PFSK-1 (cell line): ENCODE data around the gene OR52N2.

Experiments used
- FOXP2 ChIP-seq: optimal IDR thresholded peaks from 2 replicates; pipeline ENCODE3; 2011; ENCODE audit warnings: borderline replicate concordance, control low read depth, inconsistent platforms; ENCODE audit not compliant: insufficient read depth; ENCODE audit errors: extremely low read length, extremely low read depth
- POLR2AphosphoS5 ChIP-seq: IDR thresholded peaks from 2 replicates; pipeline ENCODE4 v1.6.1; 2012; ENCODE audit warnings: low read depth, mild to moderate bottlenecking, control low read depth, low read length, moderate library complexity
- SIN3A ChIP-seq: IDR thresholded peaks from 2 replicates; pipeline ENCODE4 v1.6.1; 2012; ENCODE audit warnings: mild to moderate bottlenecking, low read length, moderate library complexity, borderline replicate concordance; ENCODE audit not compliant: insufficient read depth
- TAF1 ChIP-seq: IDR thresholded peaks from 2 replicates; pipeline ENCODE4 v1.6.1; 2012; ENCODE audit warnings: low read length, control low read depth, borderline replicate concordance; ENCODE audit not compliant: insufficient read depth
- TF ChIP-seq, protein P1 (sequence below), 2 experiments: IDR thresholded peaks; 2 replicates each; pipeline versions ENCODE4 v1.6.1 to v1.8.0; 2011 to 2012; ENCODE audit warnings: low read depth in 2 of 2, low read length in 2 of 2, control low read depth in 1 of 2, inconsistent platforms in 1 of 2, mild to moderate bottlenecking in 1 of 2, moderate library complexity in 1 of 2; ENCODE audit not compliant: insufficient read depth in 1 of 2

OR52N2 gene

DNA sequence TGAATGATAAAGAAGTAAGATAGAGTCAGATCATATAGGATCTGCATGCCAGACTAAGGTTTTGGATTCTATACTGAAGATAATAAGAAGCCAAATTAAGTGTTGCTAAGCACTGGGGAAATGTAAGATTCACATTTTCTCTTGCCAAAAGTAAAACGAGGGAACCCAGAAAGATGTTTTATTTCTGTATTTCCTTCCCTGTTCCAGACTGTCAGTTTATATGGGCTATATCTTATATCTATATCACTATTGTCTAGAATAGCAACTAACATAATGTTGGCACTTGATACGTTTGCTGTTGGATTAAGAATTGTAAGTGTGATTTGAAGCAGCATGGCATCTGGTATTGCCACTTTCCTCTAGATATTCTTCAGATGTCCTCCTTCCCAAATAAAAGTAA is 24.7 kb downstream of the OR52N2 start:
- TF ChIP-seq, protein P1, sequence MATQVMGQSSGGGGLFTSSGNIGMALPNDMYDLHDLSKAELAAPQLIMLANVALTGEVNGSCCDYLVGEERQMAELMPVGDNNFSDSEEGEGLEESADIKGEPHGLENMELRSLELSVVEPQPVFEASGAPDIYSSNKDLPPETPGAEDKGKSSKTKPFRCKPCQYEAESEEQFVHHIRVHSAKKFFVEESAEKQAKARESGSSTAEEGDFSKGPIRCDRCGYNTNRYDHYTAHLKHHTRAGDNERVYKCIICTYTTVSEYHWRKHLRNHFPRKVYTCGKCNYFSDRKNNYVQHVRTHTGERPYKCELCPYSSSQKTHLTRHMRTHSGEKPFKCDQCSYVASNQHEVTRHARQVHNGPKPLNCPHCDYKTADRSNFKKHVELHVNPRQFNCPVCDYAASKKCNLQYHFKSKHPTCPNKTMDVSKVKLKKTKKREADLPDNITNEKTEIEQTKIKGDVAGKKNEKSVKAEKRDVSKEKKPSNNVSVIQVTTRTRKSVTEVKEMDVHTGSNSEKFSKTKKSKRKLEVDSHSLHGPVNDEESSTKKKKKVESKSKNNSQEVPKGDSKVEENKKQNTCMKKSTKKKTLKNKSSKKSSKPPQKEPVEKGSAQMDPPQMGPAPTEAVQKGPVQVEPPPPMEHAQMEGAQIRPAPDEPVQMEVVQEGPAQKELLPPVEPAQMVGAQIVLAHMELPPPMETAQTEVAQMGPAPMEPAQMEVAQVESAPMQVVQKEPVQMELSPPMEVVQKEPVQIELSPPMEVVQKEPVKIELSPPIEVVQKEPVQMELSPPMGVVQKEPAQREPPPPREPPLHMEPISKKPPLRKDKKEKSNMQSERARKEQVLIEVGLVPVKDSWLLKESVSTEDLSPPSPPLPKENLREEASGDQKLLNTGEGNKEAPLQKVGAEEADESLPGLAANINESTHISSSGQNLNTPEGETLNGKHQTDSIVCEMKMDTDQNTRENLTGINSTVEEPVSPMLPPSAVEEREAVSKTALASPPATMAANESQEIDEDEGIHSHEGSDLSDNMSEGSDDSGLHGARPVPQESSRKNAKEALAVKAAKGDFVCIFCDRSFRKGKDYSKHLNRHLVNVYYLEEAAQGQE (IDR thresholded peaks at IDR 0.05; ENCODE audit: insufficient read depth in 1 of 2, low read depth in 2 of 2, low read length in 2 of 2) = no peak
- TF ChIP-seq POLR2AphosphoS5 = no peak
- TF ChIP-seq SIN3A = no peak
- no peak for TF ChIP-seq TAF1
- TF ChIP-seq FOXP2 = no peak

DNA sequence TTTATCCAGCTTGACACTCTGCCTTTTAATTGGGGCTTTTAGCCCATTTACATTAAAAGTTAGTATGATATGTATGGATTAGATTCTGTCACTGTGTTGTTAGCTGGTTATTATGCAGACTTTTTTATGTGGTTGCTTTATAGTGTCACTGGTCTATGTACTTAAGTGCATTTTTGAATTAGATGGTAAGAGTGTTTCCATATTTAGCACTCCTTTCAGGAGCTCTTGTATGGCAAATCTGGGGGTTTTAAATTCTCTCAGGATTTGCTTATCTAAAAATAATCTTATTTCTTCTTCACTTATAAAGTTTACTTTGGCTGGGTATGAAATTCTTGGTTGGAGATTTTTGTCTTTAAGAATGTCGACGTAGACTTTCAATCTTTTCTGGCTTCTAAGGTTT is 29.0 kb downstream of the OR52N2 start:
- no peak for TF ChIP-seq SIN3A
- TF ChIP-seq FOXP2 = no peak
- TF ChIP-seq TAF1 = no peak
- TF ChIP-seq POLR2AphosphoS5 = no peak
- TF ChIP-seq, protein P1 (IDR thresholded peaks at IDR 0.05; ENCODE audit: insufficient read depth in 1 of 2, low read depth in 2 of 2, low read length in 2 of 2) = no peak

DNA sequence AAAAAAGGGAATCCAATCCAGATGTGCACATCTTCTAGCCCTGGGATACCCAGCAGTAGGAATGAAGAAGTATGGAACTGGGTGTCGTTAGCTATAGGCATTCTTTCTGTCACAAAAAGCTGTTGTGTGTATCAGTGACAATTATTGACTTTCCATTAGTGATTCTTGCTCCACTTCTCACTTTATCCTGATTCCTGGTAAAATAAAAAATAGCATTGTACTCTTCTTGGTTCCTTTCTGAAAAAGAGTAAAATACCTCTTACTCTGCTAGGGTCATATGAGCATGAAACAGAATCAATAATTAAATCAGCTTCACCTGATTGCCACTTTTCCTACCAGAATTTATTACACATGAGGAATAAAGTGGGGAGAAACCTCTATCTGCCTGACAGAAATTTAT is 33.1 kb downstream of the OR52N2 start, which contains the start of gene OR52E6:
Gene OR52E6, minus strand, starts transcription at position 101 of the 400 bp plus-strand sequence. Its CDS starts 0 bp downstream, at position 101.
- TF ChIP-seq SIN3A (no peak), TAF1 (no peak), POLR2AphosphoS5 (no peak), FOXP2 (no peak)
- TF ChIP-seq, protein P1 (IDR thresholded peaks at IDR 0.05; ENCODE audit: insufficient read depth in 1 of 2, low read depth in 2 of 2, low read length in 2 of 2) = no peak

DNA sequence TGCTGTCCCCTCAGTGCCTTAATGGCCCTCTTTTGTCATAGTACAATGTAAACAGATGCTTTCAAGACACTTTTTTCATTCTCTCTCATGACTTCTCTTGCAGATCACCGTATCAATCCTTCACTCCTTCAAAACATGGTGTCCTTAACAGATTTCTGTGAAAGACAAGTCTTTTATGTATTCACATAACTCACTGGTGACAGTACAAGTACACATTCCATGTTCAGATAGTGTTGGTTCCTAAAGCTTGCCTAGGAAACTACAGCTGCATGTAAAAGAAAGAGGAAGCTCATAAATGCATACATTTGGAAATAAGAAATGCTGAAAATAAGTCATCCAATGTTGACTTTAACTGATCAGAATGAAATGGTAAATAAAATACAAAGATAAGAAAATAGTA is 38.0 kb downstream of the OR52N2 start:
- TF ChIP-seq POLR2AphosphoS5 (no peak), FOXP2 (no peak), TAF1 (no peak), SIN3A (no peak)
- TF ChIP-seq, protein P1 (IDR thresholded peaks at IDR 0.05; ENCODE audit: insufficient read depth in 1 of 2, low read depth in 2 of 2, low read length in 2 of 2) = no peak

DNA sequence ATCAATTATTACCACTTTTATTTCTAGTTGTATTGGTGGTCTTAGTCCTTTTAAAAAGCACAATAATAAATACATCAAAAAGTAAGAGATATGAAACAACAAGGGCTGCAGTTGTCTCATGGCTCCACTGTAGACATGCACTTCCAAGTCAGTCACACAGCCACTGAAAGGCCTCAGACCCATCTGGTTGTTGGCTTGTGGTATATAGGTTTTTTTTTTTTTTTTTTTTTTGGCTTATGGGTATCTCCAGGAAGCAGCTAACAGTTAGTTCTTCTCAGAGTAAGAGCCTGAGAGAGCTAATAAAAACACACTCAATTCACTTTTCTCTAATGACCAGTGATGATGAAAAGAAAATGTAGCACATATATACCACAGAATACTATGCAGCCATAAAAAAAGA is 39.0 kb downstream of the OR52N2 start:
- no peak for TF ChIP-seq TAF1
- TF ChIP-seq, protein P1 (IDR thresholded peaks at IDR 0.05; ENCODE audit: insufficient read depth in 1 of 2, low read depth in 2 of 2, low read length in 2 of 2) = no peak
- TF ChIP-seq POLR2AphosphoS5 = no peak
- TF ChIP-seq SIN3A = no peak
- TF ChIP-seq FOXP2 = no peak
